KOPT-K1 (cell line): ENCODE results near the gene POU3F2.

ENCODE experiments used
- H3K27ac ChIP-seq: fragments of 200-600 bp; sonication (generic); 2 replicates; pipeline ENCODE4 v1.5.1; 2016; ENCODE audit warnings: antibody characterized with exemption, mild to moderate bottlenecking, low read depth, low read length; ENCODE audit not compliant: poor library complexity, severe bottlenecking
- H3K36me3 ChIP-seq: fragments of 200-600 bp; sonication (generic); 2 replicates; pipeline ENCODE4 v1.5.1; 2017; ENCODE audit warnings: antibody characterized with exemption, mild to moderate bottlenecking, low read length, moderate library complexity; ENCODE audit not compliant: insufficient read depth
- H3K9me3 ChIP-seq: fragments of 200-600 bp; sonication (generic); 2 replicates; pipeline ENCODE4 v1.5.1; 2017; ENCODE audit warnings: antibody characterized with exemption, low read length, mild to moderate bottlenecking; ENCODE audit not compliant: insufficient read depth, poor library complexity, severe bottlenecking

Gene POU3F2

DNA sequence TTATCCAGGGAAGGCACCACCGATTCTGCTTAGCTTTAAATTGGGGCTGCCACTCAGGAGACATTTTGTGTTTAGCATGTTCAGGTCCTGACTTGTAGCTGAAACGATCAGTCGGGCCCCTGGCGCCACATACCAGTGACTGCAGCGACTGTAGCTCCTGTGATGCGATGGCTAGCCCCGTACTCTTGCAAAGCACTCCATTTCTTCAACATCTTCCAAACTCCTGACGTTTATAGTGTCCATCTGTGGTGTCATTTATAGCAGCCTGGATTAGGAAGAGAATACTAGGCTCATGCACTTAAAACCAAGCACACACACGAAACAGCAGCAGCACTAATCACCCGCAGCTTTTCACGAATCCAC lies 13.0 kb downstream of the POU3F2 start:
- Histone ChIP-seq H3K27ac (no peak overlapping the region), H3K36me3 (no peaks in the 10 kb centered on the region), H3K9me3 (no peaks in the 10 kb centered on the region)

DNA sequence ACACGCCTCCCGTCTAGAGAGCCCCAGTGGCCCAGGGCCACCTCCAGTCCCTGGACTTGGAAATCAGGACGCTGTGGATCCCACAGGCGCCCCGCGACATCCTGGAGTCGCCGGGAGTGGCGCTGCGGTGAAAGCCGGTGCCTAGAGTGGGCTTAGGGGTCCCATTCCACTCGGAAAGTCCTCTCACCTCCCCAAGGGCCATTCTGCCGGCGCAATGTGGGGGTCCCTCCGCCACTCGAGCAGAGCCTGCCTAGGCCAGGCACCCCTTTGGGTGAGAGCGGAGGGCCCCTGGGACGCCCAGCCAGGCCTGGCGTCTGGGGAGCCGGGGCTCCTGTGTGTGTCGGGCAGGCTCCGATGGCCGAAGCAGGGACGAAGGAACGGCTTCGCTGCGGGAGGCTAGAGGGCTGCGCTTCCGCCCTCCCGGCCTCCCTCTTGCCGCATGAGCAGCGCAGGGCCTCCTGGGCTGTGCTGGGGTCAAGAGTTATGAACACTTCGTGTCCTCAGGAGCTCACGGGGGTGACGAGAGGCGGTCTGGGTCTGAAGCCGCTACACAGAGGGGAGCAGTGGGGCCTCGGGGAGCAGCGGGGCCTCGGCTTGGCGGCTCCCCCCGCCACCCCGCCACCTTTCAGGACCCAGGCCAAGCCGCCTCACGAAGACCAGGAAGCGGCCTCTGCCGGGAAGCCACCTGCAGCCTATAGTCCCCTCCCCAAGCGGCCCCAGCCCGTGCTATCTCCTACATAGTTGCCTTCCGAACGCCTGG lies 13.6 kb downstream of the POU3F2 start:
- Histone ChIP-seq H3K36me3 (no peaks in the 10 kb centered on the region), H3K27ac (no peak overlapping the region), H3K9me3 (no peaks in the 10 kb centered on the region)

DNA sequence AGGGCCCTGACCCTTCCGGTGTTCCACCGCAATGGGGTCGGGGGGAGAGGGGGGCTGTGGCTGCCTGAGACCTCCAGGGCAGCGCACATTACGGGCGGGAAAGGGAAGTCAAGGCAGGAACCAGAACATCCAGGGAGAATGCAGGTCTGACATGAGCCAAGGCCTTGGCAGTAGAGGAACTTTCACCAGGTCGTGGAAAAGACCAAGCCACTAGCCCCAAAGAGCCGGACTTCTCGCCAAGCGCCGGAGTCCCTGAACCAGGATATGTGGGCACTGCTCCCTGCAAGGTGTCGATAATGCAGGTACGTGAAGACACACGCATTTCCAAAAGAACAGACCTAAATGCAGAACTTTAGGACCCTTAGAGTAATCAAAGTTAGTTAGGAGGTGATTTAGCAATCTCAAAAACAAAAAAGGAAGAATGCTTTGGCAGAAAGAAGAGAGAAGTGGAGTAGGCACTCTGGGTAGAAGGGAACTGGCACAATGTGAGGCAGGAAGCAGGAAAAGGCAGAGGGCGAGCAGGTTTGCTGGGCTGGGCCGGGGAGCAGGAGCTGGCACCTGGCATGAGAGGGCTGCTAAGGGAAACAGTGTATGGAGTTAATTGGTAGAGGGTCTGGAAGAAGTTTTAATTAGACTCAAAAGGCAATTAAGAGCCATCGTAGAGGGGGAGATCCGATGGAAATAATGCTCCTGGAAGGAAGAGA lies 14.3 kb downstream of the POU3F2 start:
- no peak overlapping the region for H3K27ac ChIP-seq
- H3K9me3 ChIP-seq = no peaks in the 10 kb centered on the region
- H3K36me3 ChIP-seq = no peaks in the 10 kb centered on the region

DNA sequence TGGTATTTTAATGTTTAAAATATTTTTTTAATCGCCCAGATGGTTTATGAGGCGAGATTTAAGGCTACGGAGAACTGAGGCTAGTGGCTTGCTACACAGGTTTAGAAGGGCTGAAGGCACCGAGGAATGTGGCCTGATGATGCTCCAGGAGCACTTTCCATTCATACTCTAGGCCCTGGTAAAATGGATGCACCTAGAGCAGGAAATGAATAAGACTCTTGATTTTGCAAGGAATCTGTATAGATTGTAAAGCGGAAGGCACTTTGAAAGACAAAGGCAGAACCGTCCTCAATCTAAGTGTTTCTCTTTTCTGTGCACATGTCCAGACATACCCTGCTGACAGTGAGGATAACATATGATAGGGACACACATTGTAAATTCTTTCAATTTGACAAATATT lies 30.1 kb downstream of the POU3F2 start:
- Histone ChIP-seq H3K27ac (no peak overlapping the region), H3K36me3 (peaks cover 4% of the 10 kb centered on the region; the same call in 1 of the 2 replicates), H3K9me3 (no peaks in the 10 kb centered on the region)

DNA sequence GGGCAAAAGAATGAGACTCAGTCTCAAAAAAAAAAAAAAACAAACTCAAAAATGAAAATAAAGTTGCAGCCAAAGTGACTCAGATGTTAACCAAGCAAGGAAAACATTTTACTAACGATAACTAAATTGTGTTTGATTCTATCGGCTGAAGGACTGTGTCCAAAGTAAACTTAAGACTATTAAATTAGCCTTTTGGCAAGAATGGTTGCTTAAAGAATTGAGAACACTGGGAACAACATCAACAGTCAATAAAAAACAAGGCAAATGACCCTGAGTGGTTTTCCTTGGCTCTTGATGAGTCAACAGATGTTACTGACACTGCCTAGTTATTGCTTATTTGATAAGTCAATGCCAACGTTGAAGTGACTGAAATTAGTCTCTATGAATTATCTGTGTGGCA lies 36.7 kb downstream of the POU3F2 start:
- Histone ChIP-seq H3K9me3 (no peaks in the 10 kb centered on the region), H3K36me3 (peaks cover 17% of the 10 kb centered on the region), H3K27ac (no peak overlapping the region)

DNA sequence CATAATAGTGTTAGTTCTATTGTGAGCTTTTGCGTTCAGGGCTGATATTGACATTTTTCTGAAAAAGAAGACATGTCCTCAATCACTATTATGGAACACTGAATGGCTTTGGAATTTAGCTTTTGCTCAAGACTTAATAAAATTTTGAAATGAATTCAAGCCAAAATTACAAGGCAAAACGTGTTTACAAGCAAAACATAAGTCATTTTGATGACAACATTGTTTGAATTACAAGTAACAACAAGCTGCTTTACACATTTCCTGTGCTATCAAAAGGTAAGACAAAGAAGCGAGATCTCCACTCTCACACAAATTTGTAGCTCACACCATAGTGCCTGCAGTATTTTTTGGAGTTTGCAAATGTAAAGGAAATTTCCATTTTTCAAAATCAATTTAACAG lies 37.4 kb downstream of the POU3F2 start:
- H3K27ac ChIP-seq = no peak overlapping the region
- no peaks in the 10 kb centered on the region for H3K9me3 ChIP-seq
- peaks cover 24% of the 10 kb centered on the region for H3K36me3 ChIP-seq

DNA sequence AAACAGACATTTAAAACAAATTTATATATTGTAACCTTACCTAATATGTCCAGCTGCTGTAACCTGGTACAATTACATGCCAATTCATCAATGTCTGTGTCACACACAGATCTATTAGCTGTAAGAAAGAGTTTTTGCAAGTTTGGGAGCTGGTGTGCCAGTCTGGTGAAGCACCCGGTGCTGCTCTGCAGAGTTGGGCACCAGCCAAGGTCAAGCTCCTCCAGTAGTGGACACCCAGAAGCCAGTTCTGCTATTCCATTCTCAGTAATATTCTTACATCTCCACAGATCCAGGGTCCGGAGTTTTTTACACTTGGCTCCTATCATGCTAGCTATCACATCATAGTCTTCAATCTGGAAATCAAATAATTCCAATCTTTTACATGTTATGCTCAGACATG lies 41.0 kb downstream of the POU3F2 start:
- no peak overlapping the region for H3K27ac ChIP-seq
- H3K9me3 ChIP-seq = no peaks in the 10 kb centered on the region
- H3K36me3 ChIP-seq = peaks cover 47% of the 10 kb centered on the region

DNA sequence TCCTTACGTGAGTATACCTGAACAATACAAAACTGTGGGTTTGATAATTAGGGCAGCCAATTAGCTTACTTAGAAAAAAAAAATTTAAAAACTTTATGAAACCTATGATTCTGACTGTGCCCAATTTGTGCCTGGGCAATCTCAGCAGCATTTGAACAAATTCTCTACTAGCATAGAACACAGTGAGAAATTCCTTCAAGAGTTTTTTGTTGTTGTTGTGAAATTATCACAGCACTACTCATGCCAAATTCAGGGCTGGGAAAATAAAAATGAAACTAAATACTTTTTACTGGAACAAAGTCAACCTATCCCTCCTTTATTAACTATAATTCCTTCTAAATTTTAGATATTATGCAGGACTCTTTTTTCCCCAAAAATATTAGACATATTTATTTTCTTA lies 42.9 kb downstream of the POU3F2 start:
- Histone ChIP-seq H3K36me3 (peaks cover 40% of the 10 kb centered on the region), H3K9me3 (no peaks in the 10 kb centered on the region), H3K27ac (no peak overlapping the region)

DNA sequence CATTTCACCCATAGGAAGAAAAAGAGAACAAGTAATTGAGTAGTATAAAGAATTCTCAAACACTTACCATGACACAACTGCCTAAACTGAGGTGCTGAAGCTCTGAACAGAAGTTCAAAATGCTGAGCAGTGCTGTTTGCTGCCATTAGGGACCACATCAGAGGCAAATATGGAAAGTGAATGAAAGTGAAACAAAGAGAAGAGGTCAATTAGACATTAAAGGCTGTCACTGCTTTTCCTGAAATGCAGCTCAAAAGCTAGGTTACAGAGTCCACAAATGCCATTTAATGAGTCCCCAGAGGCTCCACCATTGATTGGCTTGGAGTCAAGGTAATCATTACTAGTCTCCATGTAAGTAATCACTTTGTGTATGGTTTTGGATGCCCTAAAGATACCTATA lies 46.1 kb downstream of the POU3F2 start:
- peaks cover 46% of the 10 kb centered on the region for H3K36me3 ChIP-seq

DNA sequence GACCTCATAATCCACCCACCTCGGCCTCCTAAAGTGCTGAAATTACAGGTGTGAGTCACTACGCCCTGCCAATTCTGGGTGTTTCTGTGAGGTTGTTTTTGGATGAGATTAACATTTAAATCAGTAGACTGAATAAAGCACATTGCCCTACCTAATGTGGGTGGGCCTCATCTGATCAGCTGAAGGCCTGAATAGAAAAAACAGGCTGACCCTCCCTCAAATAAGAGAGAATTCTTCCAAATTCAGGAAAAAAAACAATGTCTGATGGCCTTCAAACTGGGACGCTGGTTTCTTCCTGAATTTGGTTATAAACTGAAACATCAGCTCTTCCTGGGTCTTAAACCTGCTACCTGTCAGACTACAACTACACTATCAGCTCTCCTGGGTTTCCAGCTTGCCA lies 51.0 kb downstream of the POU3F2 start:
- H3K27ac ChIP-seq = no peak overlapping the region
- H3K36me3 ChIP-seq = peaks cover 25% of the 10 kb centered on the region

More for the DNA sequence above, 46.1 kb downstream of the POU3F2 start:
- Histone ChIP-seq H3K9me3 (no peaks in the 10 kb centered on the region), H3K27ac (no peak overlapping the region)

DNA sequence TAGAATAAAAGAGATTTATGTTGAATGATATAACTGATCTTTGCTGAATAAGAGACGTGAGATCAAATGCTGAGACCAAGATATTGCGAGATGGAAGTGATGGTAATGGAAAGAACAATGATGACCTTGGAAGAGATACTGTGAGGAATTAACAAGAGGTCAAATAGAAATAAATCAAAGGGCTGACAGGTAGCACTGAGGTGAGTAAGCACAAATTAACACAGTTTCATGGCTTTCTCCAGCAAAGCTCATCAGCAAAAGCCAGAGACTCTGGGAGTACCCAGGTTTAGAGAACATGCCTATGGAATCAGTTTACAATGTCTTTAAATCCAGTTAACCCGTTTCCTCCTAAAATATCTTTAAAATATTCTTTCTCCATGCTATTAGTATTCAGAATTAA lies 53.3 kb downstream of the POU3F2 start:
- Histone ChIP-seq H3K36me3 (peaks cover 23% of the 10 kb centered on the region), H3K9me3 (no peaks in the 10 kb centered on the region), H3K27ac (no peak overlapping the region)

More for the DNA sequence above, 51.0 kb downstream of the POU3F2 start:
- no peaks in the 10 kb centered on the region for H3K9me3 ChIP-seq
